K562 (cell line): ENCODE results near the gene ACTN4. TPM values are rescaled to one million over a fixed set of nuclear protein-coding genes. Genes with fewer than 3 reads are reported as not detected.

ENCODE experiments used
- ATAC-seq: fragments of 200-7000 bp; cut with Tn5 transposase; 3 replicates; pipeline ENCODE4 v1.9.1; 2020; ENCODE audit warnings: moderate library complexity
- BruUV-seq: library from RNA; stranded (reverse); fragments of 400-500 nt; replicated peaks from 2 replicates; lab custom pipeline; 2021; lab: Mats Ljungman, UMichigan
- CTCF ChIA-PET: fragments of 300-600 bp; formaldehyde crosslinking; extraction: SDS; loops from one replicate; lab custom pipeline; 2021; ENCODE audit warnings: low intra/inter-chr PET ratio; lab: Yijun Ruan, JAX
- POLR2A ChIA-PET: fragments of 300-600, 350-650 bp; sonication (Branson Sonifier 250); formaldehyde crosslinking; extraction: SDS; loops from one replicate; lab custom pipeline; 2021; ENCODE audit warnings: antibody characterized with exemption, inconsistent platforms; lab: Yijun Ruan, JAX
- DNase-seq, 4 experiments: peaks; one replicate each; pipeline versions ENCODE4 v3.0.0 to v3.0.0-alpha.2; 2011 to 2018; ENCODE audit warnings: low spot score in 3 of 4, mixed read lengths in 3 of 4; ENCODE audit errors: extremely low read depth in 1 of 4
- FAIRE-seq: peaks from 2 replicates; lab custom pipeline; 2011; peaks lifted over from hg19 to GRCh38; lab: Jason Lieb, UNC
- H2AFZ ChIP-seq: 2 replicates; pipeline ENCODE4 v1.6.0; 2011; ENCODE audit warnings: low read depth, low read length, control low read depth, inconsistent platforms
- H3K27ac ChIP-seq: fragments of 200-600 bp; 3 replicates; pipeline ENCODE4 v1.8.0; 2011; ENCODE audit warnings: low read depth, mild to moderate bottlenecking, control low read depth, inconsistent platforms, low read length, moderate library complexity, mixed read lengths; ENCODE audit errors: extremely low read depth
- H3K27me3 ChIP-seq, 2 experiments: fragments of 300-600 bp in 1 of 2; 2 replicates in 1 of 2; 3 replicates in 1 of 2; pipeline versions ENCODE4 v1.6.0 to v1.8.0; 2011; ENCODE audit warnings: inconsistent platforms in 2 of 2, low read length in 2 of 2, mild to moderate bottlenecking in 1 of 2, mixed read lengths in 1 of 2, moderate library complexity in 1 of 2; ENCODE audit not compliant: control insufficient read depth in 2 of 2, insufficient read depth in 2 of 2
- H3K36me3 ChIP-seq: fragments of 300-600 bp; 3 replicates; pipeline ENCODE4 v1.8.0; 2011; ENCODE audit warnings: mild to moderate bottlenecking, low read length, inconsistent platforms; ENCODE audit not compliant: control insufficient read depth, insufficient read depth
- H3K4me1 ChIP-seq, 2 experiments: fragments of 200-600 bp in 1 of 2; replicated peaks in 1 of 2; 2 replicates in 1 of 2; 3 replicates in 1 of 2; pipeline versions ENCODE4 v1.5.1 to v1.8.0; 2011; ENCODE audit warnings: inconsistent platforms in 2 of 2, low read length in 2 of 2, mild to moderate bottlenecking in 1 of 2, mixed read lengths in 1 of 2, moderate library complexity in 1 of 2; ENCODE audit not compliant: control insufficient read depth in 2 of 2, insufficient read depth in 2 of 2
- H3K4me2 ChIP-seq: 2 replicates; pipeline ENCODE4 v1.6.1; 2011; ENCODE audit warnings: low read length, control low read depth, inconsistent platforms, mixed read lengths; ENCODE audit not compliant: insufficient read depth
- H3K4me3 ChIP-seq: fragments of 200-600 bp; sonication (generic), shearing (Covaris generic); 2 replicates; pipeline ENCODE4 v1.5.1; 2016; ENCODE audit warnings: control low read depth, inconsistent platforms
- H3K79me2 ChIP-seq: fragments of 200-600 bp; 3 replicates; pipeline ENCODE4 v1.8.0; 2011; ENCODE audit warnings: low read length, inconsistent platforms; ENCODE audit not compliant: control insufficient read depth, insufficient read depth
- H3K9ac ChIP-seq, 2 experiments: 2 replicates each; pipeline versions ENCODE4 v1.6.0 to v1.6.1; 2011; ENCODE audit warnings: low read depth in 2 of 2, low read length in 2 of 2, control low read depth in 1 of 2, inconsistent platforms in 1 of 2, mild to moderate bottlenecking in 1 of 2, mixed read lengths in 1 of 2; ENCODE audit not compliant: insufficient read depth in 1 of 2
- H3K9me1 ChIP-seq: one replicate; pipeline ENCODE4 v1.6.0; 2011; ENCODE audit warnings: inconsistent platforms, mild to moderate bottlenecking, low read length, moderate library complexity; ENCODE audit not compliant: control insufficient read depth, insufficient read depth
- H3K9me3 ChIP-seq: replicated peaks from 2 replicates; pipeline ENCODE4 v1.5.1; 2011; ENCODE audit warnings: low read depth, low read length, inconsistent platforms; ENCODE audit not compliant: control insufficient read depth, insufficient read depth
- H4K20me1 ChIP-seq: replicated peaks from 2 replicates; pipeline ENCODE4 v1.6.1; 2011; ENCODE audit warnings: low read length, inconsistent platforms, mixed read lengths; ENCODE audit not compliant: control insufficient read depth, insufficient read depth
- BRCA1 ChIP-seq, 2 experiments: fragments of 450-650 bp in 1 of 2; sonication (generic) in 1 of 2; formaldehyde crosslinking in 1 of 2; IDR thresholded peaks; 2 replicates each; pipeline versions ENCODE4 v1.5.0 to v1.6.1; 2017 to 2020; ENCODE audit warnings: mild to moderate bottlenecking in 1 of 2, missing genetic modification reagents in 1 of 2
- CHD2 ChIP-seq: IDR thresholded peaks from 2 replicates; pipeline ENCODE4 v1.6.1; 2011; ENCODE audit warnings: low read depth, low read length
- CHD7 ChIP-seq: fragments of 200-600 bp; sonication (generic); IDR thresholded peaks from one replicate; pipeline ENCODE4 v1.6.1; 2012; ENCODE audit warnings: mild to moderate bottlenecking, low read depth, low read length, inconsistent platforms
- EP300 ChIP-seq: IDR thresholded peaks from 2 replicates; pipeline ENCODE4 v1.6.1; 2012; ENCODE audit warnings: low read length, improper control_type of control experiment
- HLTF ChIP-seq: fragments of 450-650 bp; IDR thresholded peaks from 2 replicates; pipeline ENCODE4 v1.6.1; 2016
- HNRNPH1 ChIP-seq: fragments of 200-400 bp; formaldehyde crosslinking; optimal IDR thresholded peaks from 2 replicates; pipeline ENCODE3; 2017; ENCODE audit warnings: low read depth, mild to moderate bottlenecking, low read length, moderate library complexity
- RAD21 ChIP-seq, 2 experiments: fragments of 250-450 bp in 1 of 2; fragments of 450-650 bp in 1 of 2; sonication (Bioruptor Pico) in 1 of 2; formaldehyde crosslinking in 1 of 2; IDR thresholded peaks in 1 of 2; conservative IDR thresholded peaks in 1 of 2; 2 replicates each; pipeline versions ENCODE4 v1.4.0 to v1.8.0; 2020 to 2022; ENCODE audit warnings: mild to moderate bottlenecking in 2 of 2, moderate library complexity in 1 of 2
- ZNF175 ChIP-seq: fragments of 200-800 bp; sonication (Bioruptor generic); IDR thresholded peaks from 2 replicates; pipeline ENCODE4 v1.6.1; 2016; ENCODE audit warnings: low read depth, mild to moderate bottlenecking, missing genetic modification characterization, missing compliant biosample characterization
- ZNF24 ChIP-seq: fragments of 450-650 bp; IDR thresholded peaks from 2 replicates; pipeline ENCODE4 v1.6.1; 2016
- WGBS: fragments of 100-300 bp; shearing (Covaris generic); methylation state at CpG from one replicate; pipeline ENCODE4 v1.1.6; 2016; ENCODE audit warnings: low coverage, mixed read lengths; ENCODE audit not compliant: insufficient coverage; ENCODE audit errors: missing lambda C conversion rate; 5-methylcytosine and 5-hydroxymethylcytosine counted together
- in situ Hi-C: fragments of 300-500 bp; cut with MboI; formaldehyde crosslinking; loops from 4 replicates; pipeline ENCODE4 v1.15.0; 2018; ENCODE audit warnings: inconsistent platforms, mixed read lengths
- intact Hi-C: fragments of 100-400 bp; cut with micrococcal nuclease; formaldehyde crosslinking; loops from 2 replicates; pipeline ENCODE4 v1.14.2; 2022
- polyA plus RNA-seq, 8 experiments: library from polyadenylated mRNA; depleted of rRNA in 4 of 8; stranded (reverse) in 5 of 8; unstranded in 3 of 8; fragments of >200 nt; fragmentation: Nextera tagmentation in 2 of 8; fragmentation: Illumina TruSeq in 1 of 8; extraction: Ambion mirVana in 2 of 8; extraction: Trizol in 1 of 8; gene quantifications; 2 replicates each; pipeline versions ENCODE4 v1.2.1 to v1.2.3, GENCODE V29; 2011 to 2014; ENCODE audit warnings: inconsistent platforms in 1 of 8, missing spikeins in 1 of 8
- total RNA-seq, 7 experiments: library from RNA; depleted of rRNA in 6 of 7; stranded (reverse); fragments of >200 nt in 6 of 7; fragmentation: Illumina TruSeq in 2 of 7; extraction: Trizol in 2 of 7; gene quantifications; 2 replicates each; pipeline versions ENCODE4 v1.2.1 to v1.2.3, GENCODE V29; 2011 to 2021; ENCODE audit warnings: low replicate concordance in 1 of 7

The ACTN4 gene
- total and polyA plus RNA-seq, 9 of the 15 experiments (the other 6 are each of a cell fraction or from before 2014, with no cell fraction given) = 3.1 to 385 (median 125) TPM

GRCh38 chr19:38726284-38726673 lies 78.8 kb downstream of the ACTN4 start:
- Histone ChIP-seq H3K9me3 (no peaks in the 10 kb centered on the region), H3K79me2 (no peaks in the 10 kb centered on the region), H3K9me1 (no peaks in the 10 kb centered on the region), H3K27me3 (no peaks in the 10 kb centered on the region), H3K4me3 (no peak overlapping the region), H3K36me3 (peaks cover 94% of the 10 kb centered on the region; the same call in 2 of the 3 replicates), H3K4me1 (peaks cover 11 to 53% of the 10 kb centered on the region in 2 experiments), H3K27ac (no peak overlapping the region), H3K4me2 (no peak overlapping the region), H3K9ac (no peak overlapping the region; a peak in 1 of 4 replicates), H4K20me1 (no peaks in the 10 kb centered on the region; the same call in 1 of the 2 replicates), H2AFZ (no peak overlapping the region)
- no peak for DNase-seq
- in situ Hi-C loops (no loop called here), intact Hi-C loops (loop anchor here (5.0 kb wide), 1 partner anchor 49 kb away; no protein-coding TSS in a partner anchor)
- CTCF ChIA-PET = no interaction called here
- WGBS = 89% methylated on average over 6 of the region's 6 CpGs
- no peak for ATAC-seq
- TF ChIP-seq CHD2 (no peak), ZNF175 (CRISPR knock-in tag) (no peak), HLTF (no peak), RAD21 (CRISPR knock-in tag; conservative IDR thresholded peaks at IDR 0.05 in 1 of 2, IDR thresholded peaks at IDR 0.05 in 1 of 2) (no peak), HNRNPH1 (no peak), BRCA1 (IDR thresholded peaks at IDR 0.05) (no peak), BRCA1 (CRISPR knock-in tag; IDR thresholded peaks at IDR 0.05) (no peak), EP300 (no peak), CHD7 (no peak), ZNF24 (no peak)
- BruUV-seq = no TSS peak
- POLR2A ChIA-PET = interaction anchor here (0.8 to 1.7 kb wide), 4 partner anchors 8 to 116 kb away, joined by 3 to 5 read pairs (median 4); no protein-coding TSS in a partner anchor
- FAIRE-seq = no peak
